GM19468 (cell line): ENCODE results near the gene BPGM.

ENCODE experiments used
- ATAC-seq: cut with Tn5 transposase; IDR thresholded peaks from one replicate; pipeline ENCODE4 v1.9.1; 2021; ENCODE audit warnings: mild to moderate bottlenecking, moderate library complexity, moderate number of reproducible peaks; ENCODE audit not compliant: unreplicated experiment; ENCODE audit errors: extremely low read depth

The BPGM gene

GRCh38 chr7:134693256-134693655 is 46.6 kb downstream of the BPGM start:
- no peak for ATAC-seq

DNA sequence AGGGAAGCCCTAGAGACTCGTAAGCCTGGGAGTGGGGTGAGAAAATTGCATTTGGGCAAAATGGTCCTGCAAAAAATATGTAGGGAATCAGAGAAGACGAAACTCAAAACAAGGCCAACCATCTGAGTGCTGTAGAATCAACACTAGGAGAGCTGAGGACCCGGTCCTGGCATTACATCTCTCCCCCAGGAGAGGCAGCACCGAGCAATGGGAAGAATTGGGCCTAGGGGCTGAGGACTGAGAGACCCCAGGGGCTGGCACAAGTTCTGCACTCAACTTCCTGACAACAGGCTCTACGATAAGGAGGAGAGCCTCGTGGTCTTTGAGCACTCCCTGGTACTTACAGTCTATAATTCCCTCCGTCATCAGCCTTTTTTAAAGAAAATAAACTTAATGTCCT is 47.6 kb downstream of the BPGM start:
- no peak for ATAC-seq

GRCh38 chr7:134694767-134695166 is 48.1 kb downstream of the BPGM start:
- no peak for ATAC-seq

DNA sequence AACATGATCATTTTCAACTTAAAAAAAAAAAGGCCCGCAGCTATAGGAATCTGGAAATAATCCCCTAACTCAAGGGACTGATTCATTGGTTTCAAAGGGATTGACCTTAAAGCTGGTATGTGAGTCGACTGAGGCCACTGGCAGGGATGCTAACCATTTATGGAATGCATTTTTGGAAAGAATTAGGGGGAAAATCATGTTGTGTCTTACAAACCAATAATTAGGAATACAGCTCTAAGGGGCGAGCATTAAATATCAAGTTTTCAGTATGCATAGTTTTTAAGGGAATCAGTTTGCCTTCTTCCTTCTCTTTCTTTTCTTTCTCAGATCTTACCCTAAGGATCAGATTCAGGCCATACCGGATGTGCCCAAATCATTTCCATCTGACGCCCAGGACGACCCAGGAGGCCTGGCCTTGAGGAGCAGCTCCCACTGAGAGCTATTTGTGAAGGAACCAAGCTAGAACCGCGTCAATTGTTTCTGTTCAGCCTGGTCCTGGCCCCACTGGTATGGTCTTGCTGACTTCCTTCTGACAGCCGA is 48.7 kb downstream of the BPGM start:
- no peak for ATAC-seq

- no peak for ATAC-seq
These were observed 49.6 kb downstream of the BPGM start for GRCh38 chr7:134696261-134696660.

DNA sequence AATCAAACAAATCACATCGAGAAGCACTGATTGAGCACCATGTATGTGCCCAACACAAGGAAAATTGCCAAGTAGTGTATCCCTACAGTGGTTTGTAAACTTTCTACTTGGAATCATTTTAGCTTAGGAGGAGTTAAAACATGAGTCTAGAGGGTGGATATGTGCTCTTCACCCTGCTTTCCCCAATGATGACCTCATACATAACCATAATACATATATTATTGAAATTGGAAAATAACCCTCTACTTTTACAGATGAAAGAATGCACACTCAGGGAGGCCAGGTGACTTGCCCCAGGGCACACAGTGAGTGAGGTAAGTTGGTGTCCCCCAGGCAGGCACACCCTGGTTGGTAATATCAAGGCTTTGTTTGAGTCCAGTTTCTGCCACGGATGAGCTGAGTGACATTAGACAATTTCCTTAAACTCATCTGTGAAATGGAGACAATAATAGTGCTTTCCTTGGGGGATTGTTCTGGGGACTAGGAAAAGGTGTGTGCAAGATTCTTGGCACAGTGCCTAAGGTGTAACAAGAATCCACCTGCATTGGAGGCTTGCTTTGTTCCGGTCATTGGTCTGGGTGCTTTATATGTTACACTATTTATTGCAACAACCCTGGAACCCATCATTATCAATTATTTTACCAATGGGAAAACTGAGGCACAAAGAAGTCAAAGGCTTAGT is 50.7 kb downstream of the BPGM start:
- no peak for ATAC-seq

DNA sequence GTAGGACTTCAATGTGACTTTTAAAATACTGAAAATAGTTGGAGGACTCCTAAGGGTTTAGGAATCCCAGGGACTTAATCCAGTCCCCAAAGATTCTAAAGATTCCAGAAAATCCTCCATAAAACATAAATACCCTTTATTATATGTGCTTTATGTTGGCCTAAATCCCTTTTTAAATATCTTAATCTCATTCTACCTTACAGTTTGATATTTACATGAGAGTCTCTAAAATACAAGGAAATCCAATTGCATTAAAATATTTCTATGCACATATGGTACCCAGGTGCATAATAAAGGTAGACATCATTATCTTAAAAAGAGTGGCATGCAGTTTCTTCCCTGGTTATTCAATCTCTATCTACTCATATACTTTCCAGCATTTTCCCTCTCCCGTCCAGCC is 51.8 kb downstream of the BPGM start:
- no peak for ATAC-seq

DNA sequence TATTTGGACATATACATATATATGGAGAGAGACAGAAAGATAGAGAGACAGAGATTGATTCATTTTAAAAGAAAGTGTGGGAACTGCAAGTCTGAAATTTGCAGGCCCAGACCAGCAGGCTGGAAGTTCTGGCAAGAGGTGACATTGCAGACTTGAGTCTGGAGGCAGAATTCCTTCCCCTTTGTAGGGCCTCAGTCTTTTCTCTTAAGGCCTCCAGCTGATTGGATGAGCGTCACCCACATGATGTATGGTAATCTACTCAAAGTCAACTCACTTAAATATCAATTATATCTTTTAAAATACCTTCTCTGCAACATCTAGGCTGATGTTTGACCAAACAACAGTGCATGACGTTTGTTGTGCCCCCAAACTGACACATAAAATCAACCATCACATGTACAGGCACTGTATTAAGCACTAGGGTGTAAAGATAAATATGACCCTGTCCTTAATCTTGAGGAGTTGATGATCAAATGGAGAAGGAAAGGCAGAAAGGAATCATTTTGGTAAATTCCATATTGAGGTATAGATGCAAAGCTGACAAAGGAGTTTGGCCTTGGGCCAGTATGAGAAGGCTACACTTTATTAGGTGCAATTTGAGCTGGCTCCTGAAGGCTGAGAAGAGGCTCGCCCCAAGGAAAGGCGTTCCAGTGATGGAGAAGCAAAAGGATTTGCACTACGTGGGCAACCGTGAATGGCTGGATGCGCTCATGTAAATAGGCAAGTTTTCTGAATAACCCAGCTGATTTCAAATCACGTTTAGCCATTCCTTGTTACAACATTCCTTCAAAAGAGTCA is 52.6 kb downstream of the BPGM start:
- ATAC-seq, result no peak

DNA sequence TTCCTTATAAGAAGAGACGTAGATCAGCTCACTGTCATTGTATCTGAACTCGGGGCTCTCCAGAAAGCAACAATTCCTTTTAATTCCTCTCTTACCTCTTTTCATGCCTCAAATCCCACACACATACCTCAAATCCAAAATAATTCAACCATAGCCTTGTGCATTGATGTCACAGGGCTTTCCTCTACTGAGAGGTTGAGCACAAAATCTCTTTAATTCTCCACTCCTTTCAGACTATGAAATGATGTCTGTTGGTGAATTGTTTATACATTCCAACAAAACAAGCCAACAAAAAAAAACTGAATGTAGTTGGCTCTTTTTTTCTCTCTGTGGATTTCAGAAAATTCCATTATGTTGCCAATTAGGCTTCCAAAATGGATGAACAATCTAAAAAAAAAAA is 53.2 kb downstream of the BPGM start:
- no peak for ATAC-seq

GRCh38 chr7:134701272-134701671 is 54.6 kb downstream of the BPGM start:
- ATAC-seq, result no peak

GRCh38 chr7:134702366-134703240 is 56.0 kb downstream of the BPGM start:
- no peak for ATAC-seq

DNA sequence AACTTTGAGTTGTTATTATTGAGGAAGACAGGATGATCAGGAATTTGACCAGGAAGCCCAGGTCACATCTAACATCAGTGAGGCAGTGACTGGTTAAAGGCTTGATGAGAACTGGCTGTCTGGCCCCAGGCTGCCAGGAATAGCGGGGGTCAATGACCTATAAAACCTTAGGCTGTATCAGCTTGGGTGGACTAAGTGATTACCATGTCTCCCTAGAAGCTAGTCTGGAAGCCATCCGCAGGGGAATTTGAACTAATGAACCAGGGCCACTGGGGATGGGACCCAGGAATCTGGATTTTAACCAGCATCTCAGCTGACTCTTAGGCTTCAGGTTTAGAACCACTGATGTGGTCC is 56.6 kb downstream of the BPGM start:
- ATAC-seq, result no peak

DNA sequence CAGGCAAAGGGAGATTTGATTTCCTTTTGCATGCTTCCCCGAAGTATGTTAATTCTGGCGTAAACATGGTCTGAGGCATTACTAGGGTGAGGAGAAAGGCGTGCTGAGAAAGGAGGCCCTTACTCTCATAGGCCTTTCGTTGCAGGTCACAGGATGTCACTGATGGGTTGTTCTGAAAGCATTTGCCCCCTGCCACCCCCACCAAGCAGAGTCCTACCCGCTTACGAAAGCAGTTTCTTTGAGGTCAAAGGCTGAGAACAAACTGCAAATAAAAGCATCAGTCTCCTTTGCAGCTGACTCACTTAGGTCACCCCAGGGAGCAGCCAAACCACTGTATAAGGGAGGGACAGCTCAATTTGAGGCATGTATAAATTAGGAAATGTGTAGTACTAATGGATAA is 57.1 kb downstream of the BPGM start:
- ATAC-seq, result no peak

DNA sequence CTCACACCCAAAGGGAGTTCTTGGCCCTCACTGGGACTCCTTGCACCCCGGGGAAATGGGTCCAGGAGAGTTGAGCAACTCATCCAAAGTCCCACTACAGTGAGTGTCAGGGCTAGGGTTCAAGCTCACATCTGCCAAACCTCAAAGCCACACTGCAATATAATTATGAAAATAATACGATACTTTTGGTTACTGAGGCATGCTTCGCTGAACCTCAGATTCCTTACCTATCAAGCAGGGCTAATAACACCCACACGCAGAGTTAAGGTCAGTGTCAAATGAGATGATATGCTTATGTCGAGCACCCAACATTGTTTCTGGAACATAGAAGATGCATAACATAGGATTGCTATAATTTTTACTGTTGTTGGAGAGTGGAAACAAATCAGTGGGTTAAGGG is 58.2 kb downstream of the BPGM start:
- no peak for ATAC-seq

DNA sequence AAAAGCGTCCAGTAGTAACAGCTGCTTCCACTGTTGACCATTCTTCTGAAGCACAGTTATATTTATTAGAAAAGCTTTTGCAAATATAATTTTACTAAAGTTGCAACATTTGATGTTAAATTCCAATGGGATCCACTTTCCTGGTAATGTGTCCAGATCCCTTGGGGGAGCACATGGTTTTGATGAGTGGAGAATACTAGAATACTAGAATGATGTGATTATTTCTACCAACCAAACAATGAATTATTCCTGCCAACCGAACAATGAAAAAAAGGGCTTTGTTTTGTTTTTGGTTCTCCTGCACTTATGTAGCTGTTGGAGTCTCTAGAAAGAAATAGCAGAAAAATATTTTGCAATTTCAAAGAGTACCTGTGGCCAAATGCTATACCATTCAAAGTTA is 59.1 kb downstream of the BPGM start:
- no peak for ATAC-seq

DNA sequence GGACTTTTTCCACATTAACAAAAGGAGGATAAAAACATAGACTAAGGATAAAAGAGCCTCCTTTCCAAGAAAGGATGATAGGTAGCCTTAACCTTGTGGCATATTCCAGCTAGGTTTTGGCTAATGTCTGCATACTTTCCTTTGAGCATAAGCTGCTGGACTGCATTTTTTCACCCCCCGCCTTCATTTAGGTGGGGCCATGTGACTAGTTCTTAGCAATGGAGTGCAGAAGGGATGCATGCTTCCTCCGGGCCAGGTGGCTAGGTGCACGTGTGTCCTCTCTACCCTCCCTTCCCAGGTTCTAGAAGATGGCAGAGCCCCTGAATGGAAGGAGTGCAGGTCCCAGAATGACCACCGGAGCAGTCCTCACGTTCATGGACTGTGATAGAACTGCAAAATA is 59.8 kb downstream of the BPGM start:
- no peak for ATAC-seq

- ATAC-seq, result no peak
These were observed 61.2 kb downstream of the BPGM start for GRCh38 chr7:134707663-134708378.

- no peak for ATAC-seq
These were observed 62.0 kb downstream of the BPGM start for GRCh38 chr7:134708692-134709091.

DNA sequence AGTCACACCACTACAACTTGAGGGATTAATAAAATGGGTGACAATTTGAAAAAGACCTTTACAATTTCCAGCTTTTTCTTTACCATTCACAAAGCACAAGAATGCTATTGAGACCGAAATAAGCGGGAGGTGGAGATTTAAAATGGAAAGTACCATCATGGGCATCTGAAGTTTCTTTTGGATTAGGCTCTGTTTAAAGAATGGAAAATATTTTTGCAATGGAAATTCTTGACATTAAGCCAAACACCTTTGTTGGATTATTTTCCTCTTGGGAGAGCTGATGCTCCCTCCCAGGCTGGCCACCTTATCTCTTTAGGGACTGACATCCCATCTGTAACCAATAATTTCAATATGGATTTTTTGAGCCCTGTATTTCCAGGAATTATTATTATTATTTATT is 62.5 kb downstream of the BPGM start:
- no peak for ATAC-seq

GRCh38 chr7:134710511-134710853 is 63.8 kb downstream of the BPGM start:
- ATAC-seq, result no peak
